DOHH2 (cell line): Measurements from ENCODE around the gene CERS6.

Source experiments
- H3F3A ChIP-seq: fragments of 200-600 bp; sonication (generic), shearing (Covaris generic); 2 replicates; pipeline ENCODE4 v1.6.0; 2016; ENCODE audit warnings: antibody characterized with exemption, mild to moderate bottlenecking; ENCODE audit not compliant: control insufficient read depth, insufficient read depth
- H3K27ac ChIP-seq: fragments of 200-600 bp; sonication (generic); 2 replicates; pipeline ENCODE4 v1.5.1; 2014; ENCODE audit warnings: low read depth, mild to moderate bottlenecking, low read length, moderate library complexity
- H3K27me3 ChIP-seq: fragments of 200-600 bp; sonication (generic); 2 replicates; pipeline ENCODE4 v1.6.1; 2014; ENCODE audit warnings: mild to moderate bottlenecking, low read length, mixed read lengths; ENCODE audit not compliant: control insufficient read depth
- H3K36me3 ChIP-seq: fragments of 200-600 bp; sonication (generic); 2 replicates; pipeline ENCODE4 v1.6.1; 2014; ENCODE audit warnings: mild to moderate bottlenecking, low read length, moderate library complexity, mixed read lengths; ENCODE audit not compliant: control insufficient read depth
- H3K4me1 ChIP-seq: fragments of 200-600 bp; sonication (generic); 2 replicates; pipeline ENCODE4 v1.6.1; 2014; ENCODE audit warnings: mild to moderate bottlenecking, low read length, mixed read lengths; ENCODE audit not compliant: control insufficient read depth
- H3K4me2 ChIP-seq: fragments of 200-600 bp; sonication (generic); 2 replicates; pipeline ENCODE4 v1.6.0; 2014; ENCODE audit warnings: mild to moderate bottlenecking, low read length, moderate library complexity
- H3K4me3 ChIP-seq: fragments of 200-600 bp; sonication (generic); 2 replicates; pipeline ENCODE4 v1.5.1; 2014; ENCODE audit warnings: mild to moderate bottlenecking, low read length, mixed read lengths
- H3K79me2 ChIP-seq: fragments of 200-600 bp; sonication (generic); 2 replicates; pipeline ENCODE4 v1.6.1; 2014; ENCODE audit warnings: mild to moderate bottlenecking, low read length, mixed read lengths; ENCODE audit not compliant: control insufficient read depth
- H3K9me2 ChIP-seq: fragments of 200-600 bp; sonication (generic); replicated peaks from 2 replicates; pipeline ENCODE4 v1.6.1; 2014; ENCODE audit warnings: mild to moderate bottlenecking, low read length, mixed read lengths; ENCODE audit not compliant: control insufficient read depth
- H3K9me3 ChIP-seq: fragments of 200-600 bp; sonication (generic); 2 replicates; pipeline ENCODE4 v1.6.1; 2014; ENCODE audit warnings: antibody characterized with exemption, low read length, mixed read lengths; ENCODE audit not compliant: control insufficient read depth, insufficient read depth
- H4K20me1 ChIP-seq: fragments of 200-600 bp; sonication (generic); 2 replicates; pipeline ENCODE4 v1.6.0; 2014; ENCODE audit warnings: low read depth, mild to moderate bottlenecking, antibody characterized with exemption, low read length, moderate library complexity; ENCODE audit not compliant: control insufficient read depth, insufficient read depth
- EZH2phosphoT487 ChIP-seq: fragments of 200-600 bp; sonication (generic); IDR thresholded peaks from 2 replicates; pipeline ENCODE4 v1.6.1; 2017; ENCODE audit warnings: borderline replicate concordance, mild to moderate bottlenecking, antibody characterized with exemption, low read length, moderate library complexity, mixed read lengths
- TF ChIP-seq, protein P1 (sequence below): fragments of 200-600 bp; sonication (generic); IDR thresholded peaks from one replicate; pipeline ENCODE4 v1.5.1; 2014; ENCODE audit warnings: antibody characterized with exemption, mild to moderate bottlenecking, low read depth, low read length; ENCODE audit not compliant: poor library complexity, severe bottlenecking

The CERS6 gene

DNA sequence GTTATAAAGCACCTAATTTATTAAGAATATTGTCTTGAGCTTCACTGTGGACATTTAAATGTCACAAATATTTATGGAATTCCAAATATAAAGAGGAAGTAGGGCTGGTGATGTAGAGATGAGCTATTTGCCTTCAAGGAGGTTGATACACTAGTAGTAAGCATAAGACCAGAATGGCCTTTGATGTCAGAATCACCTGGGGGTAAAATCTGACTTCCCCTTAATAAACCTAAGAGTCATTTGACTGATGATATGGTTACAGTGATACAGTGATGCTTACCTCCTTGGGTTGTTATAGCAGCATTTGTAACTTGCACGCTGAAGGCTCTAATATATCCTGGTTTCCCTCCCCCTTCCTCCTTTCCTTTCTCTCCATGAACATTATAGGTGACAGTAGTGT is 143.7 kb downstream of the CERS6 start:
- H3K4me2 ChIP-seq = no peak overlapping the region
- TF ChIP-seq, protein P1, sequence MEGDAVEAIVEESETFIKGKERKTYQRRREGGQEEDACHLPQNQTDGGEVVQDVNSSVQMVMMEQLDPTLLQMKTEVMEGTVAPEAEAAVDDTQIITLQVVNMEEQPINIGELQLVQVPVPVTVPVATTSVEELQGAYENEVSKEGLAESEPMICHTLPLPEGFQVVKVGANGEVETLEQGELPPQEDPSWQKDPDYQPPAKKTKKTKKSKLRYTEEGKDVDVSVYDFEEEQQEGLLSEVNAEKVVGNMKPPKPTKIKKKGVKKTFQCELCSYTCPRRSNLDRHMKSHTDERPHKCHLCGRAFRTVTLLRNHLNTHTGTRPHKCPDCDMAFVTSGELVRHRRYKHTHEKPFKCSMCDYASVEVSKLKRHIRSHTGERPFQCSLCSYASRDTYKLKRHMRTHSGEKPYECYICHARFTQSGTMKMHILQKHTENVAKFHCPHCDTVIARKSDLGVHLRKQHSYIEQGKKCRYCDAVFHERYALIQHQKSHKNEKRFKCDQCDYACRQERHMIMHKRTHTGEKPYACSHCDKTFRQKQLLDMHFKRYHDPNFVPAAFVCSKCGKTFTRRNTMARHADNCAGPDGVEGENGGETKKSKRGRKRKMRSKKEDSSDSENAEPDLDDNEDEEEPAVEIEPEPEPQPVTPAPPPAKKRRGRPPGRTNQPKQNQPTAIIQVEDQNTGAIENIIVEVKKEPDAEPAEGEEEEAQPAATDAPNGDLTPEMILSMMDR = no peak
- no peak for TF ChIP-seq EZH2phosphoT487
- no peaks in the 10 kb centered on the region for H3K36me3 ChIP-seq
- no peaks in the 10 kb centered on the region for H3K9me3 ChIP-seq
- no peaks in the 10 kb centered on the region for H3K79me2 ChIP-seq
- H3K4me1 ChIP-seq = no peaks in the 10 kb centered on the region
- H3F3A ChIP-seq = no peaks in the 10 kb centered on the region
- H3K27me3 ChIP-seq = 0 out of 2 replicates have a peak, but pooled peaks cover 3% of the 10 kb centered on the region
- H4K20me1 ChIP-seq = no peaks in the 10 kb centered on the region
- no peak overlapping the region for H3K27ac ChIP-seq
- H3K4me3 ChIP-seq = no peak overlapping the region
- no peaks in the 10 kb centered on the region for H3K9me2 ChIP-seq

DNA sequence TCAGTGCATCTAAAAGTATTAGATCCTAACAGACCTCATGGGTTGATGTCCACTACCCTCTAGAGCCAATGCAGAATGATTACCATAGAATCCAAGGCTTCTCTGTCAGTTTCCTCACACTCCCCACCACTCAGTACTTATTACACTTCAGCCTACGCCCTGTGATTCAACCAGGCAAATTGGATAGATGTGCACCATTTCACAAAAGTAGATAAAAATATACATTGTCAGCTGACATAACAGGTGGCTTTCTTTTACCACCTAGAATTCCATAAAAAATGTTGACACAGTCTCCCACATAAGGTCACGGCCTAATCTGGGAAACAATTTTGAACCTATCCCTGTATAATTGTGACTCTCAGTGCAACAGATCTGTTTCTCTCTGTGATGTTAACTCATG is 144.9 kb downstream of the CERS6 start:
- TF ChIP-seq, protein P1 = no peak
- no peak for TF ChIP-seq EZH2phosphoT487
- Histone ChIP-seq H3K9me3 (no peaks in the 10 kb centered on the region), H3K79me2 (no peaks in the 10 kb centered on the region), H4K20me1 (no peaks in the 10 kb centered on the region), H3K27ac (no peak overlapping the region), H3K4me2 (no peak overlapping the region), H3K4me1 (no peaks in the 10 kb centered on the region), H3K4me3 (no peak overlapping the region), H3K36me3 (no peaks in the 10 kb centered on the region), H3K27me3 (0 out of 2 replicates have a peak, but pooled peaks cover 3% of the 10 kb centered on the region), H3K9me2 (no peaks in the 10 kb centered on the region), H3F3A (no peaks in the 10 kb centered on the region)

DNA sequence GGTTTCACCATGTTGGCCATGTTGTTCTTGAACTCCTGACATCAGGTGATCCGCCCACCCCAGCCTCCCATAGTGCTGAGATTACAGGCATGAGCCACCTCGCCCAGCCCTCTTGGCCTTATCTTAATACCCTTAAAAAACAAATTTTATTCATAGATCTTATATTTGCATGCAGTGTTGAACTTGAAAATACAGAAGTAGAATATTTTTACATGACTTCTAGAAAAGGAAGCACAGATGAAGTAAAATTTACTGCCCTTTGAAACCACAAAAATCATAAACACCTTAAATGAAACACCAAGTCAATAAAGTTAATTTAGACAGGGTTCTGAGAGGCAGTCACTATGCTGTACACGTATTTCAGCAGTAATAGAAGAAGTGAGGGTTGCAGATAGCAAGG is 145.7 kb downstream of the CERS6 start:
- Histone ChIP-seq H3K9me3 (no peaks in the 10 kb centered on the region), H3K9me2 (no peaks in the 10 kb centered on the region), H3K27ac (no peak overlapping the region), H3K27me3 (0 out of 2 replicates have a peak, but pooled peaks cover 3% of the 10 kb centered on the region), H3F3A (no peaks in the 10 kb centered on the region), H3K79me2 (no peaks in the 10 kb centered on the region), H3K36me3 (no peaks in the 10 kb centered on the region), H3K4me1 (no peaks in the 10 kb centered on the region), H4K20me1 (no peaks in the 10 kb centered on the region), H3K4me3 (no peak overlapping the region), H3K4me2 (no peak overlapping the region)
- TF ChIP-seq, protein P1 = no peak
- TF ChIP-seq EZH2phosphoT487 = no peak
